ENCODE measurements around the gene SP2. TPM values are rescaled to one million over a fixed set of nuclear protein-coding genes. Genes with fewer than 3 reads are reported as not detected.

Gene SP2
- total RNA-seq, 1 donor from 2014 or later, result 1.6 TPM

DNA sequence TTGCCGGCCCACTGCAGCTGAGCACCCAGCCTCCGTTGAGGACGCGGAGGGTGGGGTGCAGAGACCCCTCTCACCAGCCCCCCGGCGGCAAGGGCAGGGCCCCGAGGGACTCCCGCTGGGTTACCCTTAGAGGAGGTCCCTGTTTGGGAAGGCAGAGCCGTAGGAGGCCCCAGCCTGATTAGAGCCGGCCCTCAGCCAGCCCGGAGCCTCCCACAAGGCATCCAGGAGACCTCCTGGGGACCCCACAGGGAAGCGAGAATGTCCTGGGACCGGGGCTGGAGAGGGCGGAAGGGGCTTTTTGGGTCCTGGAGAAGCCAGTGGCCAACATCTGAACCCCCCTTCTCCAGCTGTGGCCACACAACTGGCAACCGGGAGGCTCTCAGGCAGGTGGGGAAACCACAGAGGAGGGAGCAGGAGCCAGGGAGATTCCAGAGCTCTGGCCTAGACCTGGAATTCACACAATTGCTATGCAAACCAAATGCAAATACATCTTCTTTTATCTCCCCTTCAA, 23.3 kb upstream of the SP2 start:
- H3K4me1 ChIP-seq, result peaks cover 40% of the 10 kb centered on the region
- DNase-seq (ENCODE audit: low spot score), result no peak
- H3K9me3 ChIP-seq (ENCODE audit: low read depth), result no peaks in the 10 kb centered on the region
- H3K4me1 Mint-ChIP-seq, result peaks cover 23% of the 10 kb centered on the region
- TF ChIP-seq EZH2 (IDR thresholded peaks at IDR 0.05) (no peak), EZH2phosphoT487 (IDR thresholded peaks at IDR 0.05) (no peak)
- TF ChIP-seq, protein P1, sequence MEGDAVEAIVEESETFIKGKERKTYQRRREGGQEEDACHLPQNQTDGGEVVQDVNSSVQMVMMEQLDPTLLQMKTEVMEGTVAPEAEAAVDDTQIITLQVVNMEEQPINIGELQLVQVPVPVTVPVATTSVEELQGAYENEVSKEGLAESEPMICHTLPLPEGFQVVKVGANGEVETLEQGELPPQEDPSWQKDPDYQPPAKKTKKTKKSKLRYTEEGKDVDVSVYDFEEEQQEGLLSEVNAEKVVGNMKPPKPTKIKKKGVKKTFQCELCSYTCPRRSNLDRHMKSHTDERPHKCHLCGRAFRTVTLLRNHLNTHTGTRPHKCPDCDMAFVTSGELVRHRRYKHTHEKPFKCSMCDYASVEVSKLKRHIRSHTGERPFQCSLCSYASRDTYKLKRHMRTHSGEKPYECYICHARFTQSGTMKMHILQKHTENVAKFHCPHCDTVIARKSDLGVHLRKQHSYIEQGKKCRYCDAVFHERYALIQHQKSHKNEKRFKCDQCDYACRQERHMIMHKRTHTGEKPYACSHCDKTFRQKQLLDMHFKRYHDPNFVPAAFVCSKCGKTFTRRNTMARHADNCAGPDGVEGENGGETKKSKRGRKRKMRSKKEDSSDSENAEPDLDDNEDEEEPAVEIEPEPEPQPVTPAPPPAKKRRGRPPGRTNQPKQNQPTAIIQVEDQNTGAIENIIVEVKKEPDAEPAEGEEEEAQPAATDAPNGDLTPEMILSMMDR (IDR thresholded peaks at IDR 0.05), result no peak
- H3F3A ChIP-seq (ENCODE audit: low read depth), result peaks cover 19% of the 10 kb centered on the region
- no peaks in the 10 kb centered on the region for H4K20me1 ChIP-seq (ENCODE audit: low read depth)
- no peaks in the 10 kb centered on the region for H3K9me3 Mint-ChIP-seq
- H3K4me3 ChIP-seq, result peak overlapping the region; percentile 28
- H3K27ac ChIP-seq, result no peak overlapping the region
- H3K4me3 Mint-ChIP-seq, result no peak overlapping the region
- H2AFZ ChIP-seq (replicated peaks), result peak overlapping the region; percentile 85
- peak overlapping the region; percentile 80 for H3K4me2 ChIP-seq
- no peak overlapping the region for H3K27ac Mint-ChIP-seq
- H3K27me3 ChIP-seq, result peaks cover 50% of the 10 kb centered on the region
- peaks cover 37% of the 10 kb centered on the region for H3K27me3 Mint-ChIP-seq (ENCODE audit: insufficient read depth, low read depth)
- H3K9ac ChIP-seq, result no peak overlapping the region
- no peaks in the 10 kb centered on the region for H3K36me3 Mint-ChIP-seq
- H3K36me3 ChIP-seq, result no peaks in the 10 kb centered on the region
- no peaks in the 10 kb centered on the region for H3K79me2 ChIP-seq (ENCODE audit: low read depth)

- no peaks in the 10 kb centered on the region for H3K36me3 Mint-ChIP-seq
- Histone ChIP-seq H3K27me3 (peaks cover 50% of the 10 kb centered on the region), H3F3A (ENCODE audit: low read depth) (peaks cover 19% of the 10 kb centered on the region), H3K27ac (no peak overlapping the region), H4K20me1 (ENCODE audit: low read depth) (no peaks in the 10 kb centered on the region), H3K4me1 (peaks cover 47% of the 10 kb centered on the region), H3K4me3 (no peak overlapping the region), H3K4me2 (peak overlapping the region; percentile 80), H3K79me2 (ENCODE audit: low read depth) (no peaks in the 10 kb centered on the region), H2AFZ (replicated peaks) (no peak overlapping the region), H3K9me3 (ENCODE audit: low read depth) (no peaks in the 10 kb centered on the region), H3K36me3 (no peaks in the 10 kb centered on the region), H3K9ac (no peak overlapping the region)
- no peak for DNase-seq (ENCODE audit: low spot score)
- no peak overlapping the region for H3K27ac Mint-ChIP-seq
- peaks cover 35% of the 10 kb centered on the region for H3K27me3 Mint-ChIP-seq (ENCODE audit: insufficient read depth, low read depth)
- H3K4me3 Mint-ChIP-seq, result peak overlapping the region; percentile 21
- H3K4me1 Mint-ChIP-seq, result peaks cover 28% of the 10 kb centered on the region
- TF ChIP-seq, protein P1 (IDR thresholded peaks at IDR 0.05), result no peak
- TF ChIP-seq EZH2phosphoT487 (IDR thresholded peaks at IDR 0.05), result no peak
- TF ChIP-seq EZH2 (IDR thresholded peaks at IDR 0.05), result no peak
- H3K9me3 Mint-ChIP-seq, result no peaks in the 10 kb centered on the region
Observed at GRCh38 chr17:47873200-47874090, 22.6 kb upstream of the SP2 start.

DNA sequence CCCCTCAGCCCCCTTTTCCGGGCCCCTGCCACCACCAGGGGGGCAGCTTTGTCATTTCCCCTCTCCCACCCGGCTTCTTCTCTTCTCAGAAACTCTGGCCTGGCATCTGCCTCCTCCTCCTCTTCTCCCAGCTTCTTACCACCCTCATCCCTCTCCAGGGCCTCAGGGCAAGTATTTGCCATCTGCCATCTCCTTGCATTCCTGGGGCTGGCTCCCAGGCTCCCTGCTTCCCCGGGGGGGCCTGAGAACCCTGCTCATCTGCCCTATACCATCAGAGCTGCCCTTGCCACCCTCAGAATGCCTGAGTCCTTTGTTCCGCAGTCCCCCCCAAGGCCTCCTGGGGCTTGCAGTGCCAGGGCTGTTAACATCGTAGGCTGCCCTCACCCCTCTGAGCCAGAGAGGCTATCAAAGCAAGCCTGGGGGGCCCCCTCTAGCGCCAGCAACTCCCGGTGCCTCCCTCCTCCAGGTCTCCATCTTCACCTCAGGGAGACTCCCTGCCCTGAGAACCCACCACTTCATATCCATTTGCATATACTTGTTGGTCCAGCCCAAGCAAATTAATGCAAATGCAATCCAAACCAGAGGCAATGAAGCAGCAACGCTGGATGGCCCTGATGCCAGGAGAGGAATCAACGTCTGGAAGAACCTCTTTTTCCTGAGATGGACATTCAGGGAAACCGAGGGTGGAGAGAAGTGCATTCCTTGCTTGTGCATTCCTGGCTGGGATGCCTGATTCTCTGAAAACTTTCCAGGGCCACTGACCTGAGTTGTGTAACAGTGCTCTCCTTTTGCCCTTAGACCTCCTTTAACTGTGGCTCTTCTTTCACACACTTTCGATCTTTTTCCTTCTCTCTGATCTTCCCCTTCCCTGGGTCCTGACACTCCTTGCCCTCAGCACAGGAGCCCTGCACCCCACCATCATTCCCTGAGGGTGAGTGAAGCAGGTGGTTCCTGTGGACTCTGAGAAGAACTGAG, 20.7 kb upstream of the SP2 start:
- no peak overlapping the region for H2AFZ ChIP-seq (replicated peaks)
- Mint-ChIP-seq H3K4me3 (no peak overlapping the region), H3K36me3 (no peaks in the 10 kb centered on the region), H3K27me3 (ENCODE audit: insufficient read depth, low read depth) (peaks cover 39% of the 10 kb centered on the region), H3K9me3 (no peaks in the 10 kb centered on the region), H3K4me1 (peaks cover 17% of the 10 kb centered on the region), H3K27ac (no peak overlapping the region)
- peaks cover 34% of the 10 kb centered on the region for H3K4me1 ChIP-seq
- H3K36me3 ChIP-seq, result no peaks in the 10 kb centered on the region
- no peak overlapping the region for H3K9ac ChIP-seq
- no peak overlapping the region for H3K4me2 ChIP-seq
- no peak for TF ChIP-seq EZH2 (IDR thresholded peaks at IDR 0.05)
- TF ChIP-seq, protein P1 (IDR thresholded peaks at IDR 0.05), result no peak
- no peak for TF ChIP-seq EZH2phosphoT487 (IDR thresholded peaks at IDR 0.05)
- no peaks in the 10 kb centered on the region for H4K20me1 ChIP-seq (ENCODE audit: low read depth)
- H3F3A ChIP-seq (ENCODE audit: low read depth), result peaks cover 13% of the 10 kb centered on the region
- no peak overlapping the region for H3K27ac ChIP-seq
- DNase-seq (ENCODE audit: low spot score), result no peak
- H3K79me2 ChIP-seq (ENCODE audit: low read depth), result no peaks in the 10 kb centered on the region
- H3K9me3 ChIP-seq (ENCODE audit: low read depth), result no peaks in the 10 kb centered on the region
- peaks cover 41% of the 10 kb centered on the region for H3K27me3 ChIP-seq
- no peak overlapping the region for H3K4me3 ChIP-seq

Data from neural progenitor cell (in vitro differentiated cells).